HG03439 (cell line): ENCODE measurements around the gene GTF2H1.
"Not testable (repeated sequence)": the region's sequence is repeated elsewhere in the genome, so short reads cannot be mapped to it uniquely, and the experiment has no call there.

Source experiments
- ATAC-seq: cut with Tn5 transposase; IDR thresholded peaks from one replicate; pipeline ENCODE4 v1.9.1; 2021; ENCODE audit warnings: mild to moderate bottlenecking, moderate library complexity; ENCODE audit not compliant: unreplicated experiment

The GTF2H1 gene

DNA sequence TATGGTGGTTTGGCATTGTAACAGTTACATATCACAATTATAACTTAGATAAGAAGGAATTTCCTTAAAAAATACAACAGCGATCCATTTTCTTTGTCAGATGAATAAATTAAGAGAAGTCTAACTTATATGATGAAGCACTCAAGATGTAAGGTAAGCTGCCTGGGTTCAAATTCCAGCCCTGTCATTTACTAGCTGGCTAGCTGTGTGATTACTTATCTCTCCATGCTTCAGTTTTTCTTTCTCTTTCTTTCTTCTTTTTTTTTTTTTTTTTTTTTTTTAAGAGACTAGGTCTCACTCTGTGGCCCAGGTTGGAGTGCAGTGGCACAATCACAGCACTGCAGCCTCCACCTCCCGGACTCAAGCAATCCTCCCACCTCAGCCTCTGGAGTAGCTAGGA lies 49.8 kb downstream of the GTF2H1 start:
- no peak for ATAC-seq

DNA sequence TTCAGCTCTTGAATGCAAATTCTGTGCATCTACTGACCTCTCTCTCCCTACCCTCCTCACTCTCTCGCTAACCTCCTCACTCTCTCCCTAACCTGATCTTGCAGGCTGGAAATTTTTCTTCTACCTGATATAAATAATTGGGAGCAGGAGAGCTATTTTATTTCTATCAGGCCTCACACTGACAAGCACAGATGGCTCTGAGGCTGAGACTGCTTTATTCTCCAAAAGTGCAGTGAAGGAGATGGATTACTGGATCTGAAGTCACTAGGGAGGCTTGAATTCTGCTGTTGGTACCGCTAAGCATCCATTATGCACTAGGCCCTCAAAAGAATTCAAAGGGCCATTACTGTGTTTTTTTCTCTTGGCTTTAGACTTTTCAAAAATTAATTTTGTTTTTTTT lies 52.6 kb downstream of the GTF2H1 start:
- no peak for ATAC-seq

- no peak for ATAC-seq
Measured at GRCh38 chr11:18375941-18376340, 53.6 kb downstream of the GTF2H1 start.

DNA sequence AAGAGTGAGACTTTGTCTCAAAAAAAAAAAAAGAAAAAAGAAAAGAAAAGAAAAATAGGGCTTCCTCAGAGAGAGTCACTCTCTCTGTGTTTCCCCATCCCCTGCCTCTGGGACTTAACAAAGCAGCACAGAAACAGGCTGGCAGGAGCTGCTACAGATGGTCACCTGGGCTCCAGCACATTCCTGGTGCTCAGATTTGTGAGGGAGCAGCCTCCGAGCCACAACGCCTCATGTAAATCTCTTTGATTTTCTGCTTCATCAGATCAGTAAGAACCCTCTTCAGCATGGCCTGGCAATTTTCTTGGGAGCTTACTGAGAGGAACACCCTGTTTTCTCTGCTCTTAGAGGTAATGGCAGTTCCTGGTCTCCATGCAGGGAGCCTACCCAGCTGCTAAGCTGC lies 56.8 kb downstream of the GTF2H1 start:
- ATAC-seq: no peak

DNA sequence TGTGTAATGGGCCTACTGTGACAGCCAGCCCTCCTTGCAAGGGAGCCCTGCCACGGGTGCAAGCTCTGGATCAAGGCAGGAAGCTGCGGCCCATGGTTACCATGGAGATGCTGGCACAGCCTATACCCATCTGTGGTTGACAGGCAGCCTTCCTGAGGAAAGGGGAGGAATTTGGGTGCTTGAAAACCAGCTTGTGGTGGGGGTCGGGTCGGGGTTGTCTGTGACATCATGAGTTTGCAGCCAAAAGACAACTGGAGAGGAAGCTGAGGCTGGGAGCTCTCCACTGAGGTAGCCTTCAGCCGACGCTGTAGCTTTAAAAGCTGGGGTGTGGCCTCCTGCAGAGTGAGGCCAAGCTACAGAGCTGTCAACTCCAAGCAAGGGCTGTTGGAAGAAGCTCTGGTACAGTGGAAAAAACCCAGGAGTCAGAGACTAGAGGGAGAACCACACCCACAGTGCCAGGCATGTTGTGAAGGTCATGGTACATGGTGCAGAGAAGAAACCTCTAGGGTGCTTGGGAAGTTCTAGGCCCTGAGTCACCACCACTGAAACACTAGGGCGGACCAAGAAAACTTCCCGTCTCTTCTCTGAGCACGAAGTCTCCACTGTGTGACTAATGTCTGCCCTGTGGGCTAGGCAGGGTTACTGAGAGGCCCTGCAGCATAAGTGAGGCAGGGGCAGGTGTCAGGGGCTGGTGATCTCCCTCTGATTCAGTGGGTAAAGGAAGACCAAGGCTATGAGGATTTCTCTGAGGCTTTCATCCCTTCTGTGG lies 61.2 kb downstream of the GTF2H1 start:
- peak; percentile 86 for ATAC-seq

GRCh38 chr11:18384157-18384641 lies 61.8 kb downstream of the GTF2H1 start:
- ATAC-seq: no peak

GRCh38 chr11:18390088-18390487 lies 67.7 kb downstream of the GTF2H1 start:
- no peak for ATAC-seq

DNA sequence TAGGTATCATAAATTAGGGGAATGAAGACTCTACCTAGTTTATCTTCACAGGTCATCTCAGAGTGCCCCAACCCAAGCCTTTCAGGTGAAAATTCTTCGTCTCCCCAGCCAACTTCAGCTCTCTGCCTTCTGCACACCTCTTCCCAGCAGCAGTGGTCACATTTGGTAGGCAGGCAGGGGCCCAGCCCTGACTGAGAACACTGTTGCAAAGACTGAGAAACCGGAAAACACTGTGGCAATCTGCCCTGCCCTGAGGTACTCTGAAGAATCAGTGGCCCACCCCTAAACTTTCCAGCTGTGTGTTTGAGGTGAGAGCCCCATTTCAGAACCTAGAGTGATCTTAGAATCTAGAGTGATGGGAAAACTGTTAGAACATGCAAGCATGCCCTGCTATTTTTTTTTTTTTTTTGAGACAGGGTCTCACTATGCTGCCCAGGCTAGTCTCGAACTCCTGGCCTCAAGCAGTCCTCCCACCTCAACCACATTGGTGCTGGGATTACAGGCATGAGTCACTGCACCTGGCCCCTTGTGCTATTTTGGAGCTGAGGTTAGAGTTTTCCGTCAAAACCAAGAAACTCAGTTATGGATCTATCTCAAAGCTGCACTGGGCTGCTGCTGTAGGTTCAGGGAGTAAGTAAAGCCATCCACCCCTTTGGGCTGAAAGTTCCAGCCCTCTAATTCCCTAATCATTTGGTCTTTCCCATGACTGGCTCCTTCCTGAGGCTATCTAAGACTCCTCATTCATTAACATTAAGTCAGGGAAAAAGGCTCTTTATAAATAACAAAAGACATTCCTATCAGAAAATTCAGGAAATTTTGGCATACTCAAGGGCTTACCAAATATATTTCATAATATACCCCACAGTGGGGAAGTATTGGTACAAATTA lies 70.3 kb downstream of the GTF2H1 start:
- no peak for ATAC-seq

DNA sequence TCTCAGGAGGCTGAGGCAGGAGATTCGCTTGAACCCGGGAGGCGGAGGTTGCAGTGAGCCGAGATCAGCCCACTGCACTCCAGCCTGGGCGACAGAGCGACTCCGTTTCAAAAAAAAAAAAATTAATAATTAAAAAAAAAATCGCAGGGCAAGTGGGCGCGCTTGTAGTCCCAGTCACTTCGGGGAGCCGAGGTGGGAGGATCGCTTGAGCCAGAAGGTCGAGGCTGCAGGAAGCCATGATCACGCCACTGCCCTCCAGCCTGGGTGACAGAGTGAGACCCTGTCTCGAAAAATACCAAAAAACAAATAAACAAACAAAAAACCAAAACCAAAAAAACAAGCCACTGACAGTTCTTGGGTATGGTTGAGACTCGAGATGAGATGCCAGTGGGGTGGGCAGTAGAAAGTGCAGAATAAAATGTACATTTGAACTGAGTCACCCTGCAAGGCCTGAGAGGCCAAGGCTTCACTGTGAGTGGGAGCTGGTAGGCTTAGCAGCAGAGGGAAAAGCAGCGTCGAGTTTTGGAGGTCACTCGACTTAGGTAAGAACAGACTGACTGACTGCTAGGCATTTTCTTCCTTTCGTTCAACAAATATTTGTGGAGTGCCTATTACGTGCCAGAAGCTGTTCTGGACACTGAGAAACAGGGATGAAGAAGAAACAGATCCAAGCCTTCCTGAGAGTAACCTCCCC lies 71.4 kb downstream of the GTF2H1 start:
- ATAC-seq: no peak

DNA sequence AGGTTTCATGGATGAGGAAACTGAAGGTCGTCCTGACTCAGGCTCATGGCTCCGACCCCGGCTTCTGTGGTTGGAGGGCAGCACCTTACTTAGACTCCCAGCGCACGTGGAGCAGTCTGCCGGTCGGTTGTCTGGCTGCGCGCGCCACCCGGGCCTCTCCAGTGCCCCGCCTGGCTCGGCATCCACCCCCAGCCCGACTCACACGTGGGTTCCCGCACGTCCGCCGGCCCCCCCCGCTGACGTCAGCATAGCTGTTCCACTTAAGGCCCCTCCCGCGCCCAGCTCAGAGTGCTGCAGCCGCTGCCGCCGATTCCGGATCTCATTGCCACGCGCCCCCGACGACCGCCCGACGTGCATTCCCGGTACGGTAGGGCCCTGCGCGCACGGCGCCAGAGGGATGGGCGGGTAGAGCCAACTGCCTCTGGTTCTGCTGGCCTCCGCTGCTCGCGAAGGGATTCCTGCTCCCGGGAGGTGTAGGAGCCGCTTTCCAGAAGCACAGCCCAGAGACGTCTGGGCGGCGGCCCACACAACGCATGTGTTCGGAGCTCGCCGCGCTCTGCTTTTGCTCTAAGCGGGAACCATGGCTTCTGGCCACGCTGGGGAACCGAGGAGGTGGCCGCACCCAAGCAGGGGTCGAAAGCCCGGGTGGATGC lies 72.0 kb downstream of the GTF2H1 start, which contains the start of gene LDHA:
TSS of gene LDHA (plus strand) at position 289 of the 653 bp plus-strand sequence. CDS start 2,280 bp downstream, outside the sequence.
- ATAC-seq: peak; percentile 72

DNA sequence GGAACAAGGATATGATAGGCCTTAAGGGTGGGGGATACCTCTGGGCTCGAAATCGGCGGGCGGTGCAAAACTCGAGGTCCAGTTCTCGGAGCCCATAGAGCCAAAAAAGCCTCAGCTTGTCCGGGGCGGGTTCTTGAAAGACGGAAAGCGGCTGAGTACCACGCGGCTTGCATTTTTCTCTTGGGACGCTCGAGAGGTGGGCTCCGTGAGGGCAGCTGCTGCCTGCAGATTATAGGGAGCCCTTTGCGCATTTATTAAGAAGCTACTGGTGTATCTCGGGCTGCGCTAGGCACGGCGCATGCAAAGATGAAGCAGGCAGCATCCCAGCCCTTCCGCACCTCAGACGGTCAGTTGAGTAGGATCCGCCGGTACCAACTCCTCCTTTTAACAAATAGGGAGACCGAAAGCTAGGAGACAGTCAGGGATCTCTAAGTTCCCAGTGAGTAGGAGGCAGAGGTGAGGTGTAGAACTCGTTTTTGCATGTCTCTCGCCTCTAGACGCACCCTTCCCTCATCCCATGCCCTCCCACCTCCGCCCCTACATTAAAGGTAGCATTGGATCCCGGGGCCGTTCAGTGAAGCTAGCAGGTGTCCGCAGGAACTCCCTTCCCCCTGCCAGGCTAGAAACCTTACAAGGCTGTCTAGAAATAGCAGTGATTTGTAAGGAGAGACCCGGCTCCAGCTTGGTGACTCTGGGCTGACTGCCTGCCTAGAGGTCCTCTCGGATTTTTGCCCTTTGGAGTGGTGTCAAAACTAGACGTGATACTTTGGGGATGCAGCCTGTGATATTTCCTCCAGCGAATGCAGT lies 72.8 kb downstream of the GTF2H1 start:
- no peak for ATAC-seq

- peak; percentile 73 for ATAC-seq
Measured at GRCh38 chr11:18395735-18396504, 73.6 kb downstream of the GTF2H1 start.

GRCh38 chr11:18397921-18398320 lies 75.6 kb downstream of the GTF2H1 start:
- ATAC-seq: no peak

DNA sequence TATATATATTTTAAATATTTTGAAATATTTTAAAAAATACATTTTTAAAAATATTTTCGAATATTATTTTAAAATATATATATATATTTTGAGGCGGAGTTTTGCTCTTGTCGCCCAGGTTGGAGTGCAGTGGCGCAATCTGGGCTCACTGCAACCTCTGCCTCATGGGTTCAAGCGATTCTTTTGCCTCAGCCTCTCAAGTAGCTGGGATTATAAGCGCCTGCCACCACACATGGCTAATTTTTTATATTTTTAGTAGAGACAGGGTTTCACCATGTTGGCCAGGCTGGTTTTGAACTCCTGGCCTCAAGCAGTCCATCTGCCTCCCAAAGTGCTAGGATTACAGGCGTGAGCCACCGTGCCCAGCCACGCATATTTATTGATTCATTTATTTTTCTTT lies 78.7 kb downstream of the GTF2H1 start:
- ATAC-seq: not testable (repeated sequence)

GRCh38 chr11:18404062-18404461 lies 81.7 kb downstream of the GTF2H1 start:
- no peak for ATAC-seq

DNA sequence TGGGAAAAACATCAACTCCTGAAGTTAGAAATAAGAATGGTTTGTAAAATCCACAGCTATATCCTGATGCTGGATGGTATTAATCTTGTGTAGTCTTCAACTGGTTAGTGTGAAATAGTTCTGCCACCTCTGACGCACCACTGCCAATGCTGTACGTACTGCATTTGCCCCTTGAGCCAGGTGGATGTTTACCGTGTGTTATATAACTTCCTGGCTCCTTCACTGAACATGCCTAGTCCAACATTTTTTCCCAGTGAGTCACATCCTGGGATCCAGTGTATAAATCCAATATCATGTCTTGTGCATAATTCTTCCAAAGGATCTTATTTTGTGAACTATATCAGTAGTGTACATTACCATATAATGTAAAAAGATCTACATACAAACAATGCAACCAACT lies 85.0 kb downstream of the GTF2H1 start:
- ATAC-seq: not testable (repeated sequence)

GRCh38 chr11:18408558-18409291 lies 86.4 kb downstream of the GTF2H1 start:
- ATAC-seq: no peak

DNA sequence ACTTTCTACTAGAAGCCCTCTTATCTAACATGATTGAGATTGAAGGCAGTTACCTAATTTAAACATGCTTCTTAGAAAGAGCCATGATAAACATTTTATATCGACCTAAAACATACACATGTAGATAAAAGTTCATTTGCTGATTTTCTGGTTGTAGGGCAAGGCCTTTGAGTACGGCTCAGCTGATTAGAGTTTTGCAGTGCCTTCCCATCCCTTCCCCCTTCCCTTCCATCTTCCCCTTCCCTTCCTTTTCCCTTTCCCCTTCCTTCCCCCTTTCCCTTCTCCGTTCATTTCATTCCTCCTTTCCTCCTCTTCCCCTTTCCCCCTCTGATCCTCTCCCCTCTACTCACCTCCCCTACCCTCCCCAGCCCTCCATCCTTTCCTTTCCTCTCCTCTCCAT lies 94.1 kb downstream of the GTF2H1 start:
- ATAC-seq: no peak
